Mammary epithelial cell (primary cell): ENCODE measurements around the gene CST7.

Experiments
- EZH2 ChIP-seq: IDR thresholded peaks from 2 replicates; pipeline ENCODE4 v1.6.1; 2012; ENCODE audit warnings: low read length, inconsistent platforms, borderline replicate concordance
- TF ChIP-seq, protein P1 (sequence below), 2 donors: IDR thresholded peaks in 1 of 2; conservative IDR thresholded peaks in 1 of 2; 2 replicates each; pipeline ENCODE4 v1.5.1; 2011 to 2012; ENCODE audit warnings: inconsistent platforms in 2 of 2, low read length in 2 of 2, mild to moderate bottlenecking in 2 of 2, control low read depth in 1 of 2, low read depth in 1 of 2; ENCODE audit not compliant: insufficient read depth in 1 of 2; ENCODE audit errors: extremely low read depth in 1 of 2

DNA sequence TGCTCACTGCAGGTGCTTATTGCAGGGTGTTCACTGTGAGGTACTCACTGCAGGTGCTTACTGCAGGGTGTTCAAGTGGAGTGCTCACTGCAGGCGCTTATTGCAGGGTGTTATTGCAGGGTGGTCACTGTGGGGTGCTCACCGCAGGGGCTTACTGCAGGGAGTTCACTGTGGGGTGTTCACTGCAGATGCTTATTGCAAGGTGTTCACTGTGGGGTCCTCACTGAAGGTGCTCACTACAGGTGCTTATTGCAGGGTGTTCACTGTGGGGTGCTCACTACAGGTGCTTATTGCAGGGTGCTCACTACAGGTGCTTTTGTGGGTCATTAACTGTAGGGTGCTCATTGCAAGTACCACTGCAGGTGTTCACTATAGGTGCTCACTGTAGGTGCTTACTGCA is 23.3 kb downstream of the CST7 start:
- TF ChIP-seq, protein P1, sequence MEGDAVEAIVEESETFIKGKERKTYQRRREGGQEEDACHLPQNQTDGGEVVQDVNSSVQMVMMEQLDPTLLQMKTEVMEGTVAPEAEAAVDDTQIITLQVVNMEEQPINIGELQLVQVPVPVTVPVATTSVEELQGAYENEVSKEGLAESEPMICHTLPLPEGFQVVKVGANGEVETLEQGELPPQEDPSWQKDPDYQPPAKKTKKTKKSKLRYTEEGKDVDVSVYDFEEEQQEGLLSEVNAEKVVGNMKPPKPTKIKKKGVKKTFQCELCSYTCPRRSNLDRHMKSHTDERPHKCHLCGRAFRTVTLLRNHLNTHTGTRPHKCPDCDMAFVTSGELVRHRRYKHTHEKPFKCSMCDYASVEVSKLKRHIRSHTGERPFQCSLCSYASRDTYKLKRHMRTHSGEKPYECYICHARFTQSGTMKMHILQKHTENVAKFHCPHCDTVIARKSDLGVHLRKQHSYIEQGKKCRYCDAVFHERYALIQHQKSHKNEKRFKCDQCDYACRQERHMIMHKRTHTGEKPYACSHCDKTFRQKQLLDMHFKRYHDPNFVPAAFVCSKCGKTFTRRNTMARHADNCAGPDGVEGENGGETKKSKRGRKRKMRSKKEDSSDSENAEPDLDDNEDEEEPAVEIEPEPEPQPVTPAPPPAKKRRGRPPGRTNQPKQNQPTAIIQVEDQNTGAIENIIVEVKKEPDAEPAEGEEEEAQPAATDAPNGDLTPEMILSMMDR (conservative IDR thresholded peaks at IDR 0.05 in 1 of 2, IDR thresholded peaks at IDR 0.05 in 1 of 2; ENCODE audit: extremely low read depth in 1 of 2, insufficient read depth in 1 of 2, low read depth in 1 of 2, low read length in 2 of 2), result no peak
- TF ChIP-seq EZH2, result no peak
